Measurements from ENCODE around the gene ANK3.
"Not testable (repeated sequence)": the region's sequence is repeated elsewhere in the genome, so short reads cannot be mapped to it uniquely, and the experiment has no call there.

Gene ANK3

DNA sequence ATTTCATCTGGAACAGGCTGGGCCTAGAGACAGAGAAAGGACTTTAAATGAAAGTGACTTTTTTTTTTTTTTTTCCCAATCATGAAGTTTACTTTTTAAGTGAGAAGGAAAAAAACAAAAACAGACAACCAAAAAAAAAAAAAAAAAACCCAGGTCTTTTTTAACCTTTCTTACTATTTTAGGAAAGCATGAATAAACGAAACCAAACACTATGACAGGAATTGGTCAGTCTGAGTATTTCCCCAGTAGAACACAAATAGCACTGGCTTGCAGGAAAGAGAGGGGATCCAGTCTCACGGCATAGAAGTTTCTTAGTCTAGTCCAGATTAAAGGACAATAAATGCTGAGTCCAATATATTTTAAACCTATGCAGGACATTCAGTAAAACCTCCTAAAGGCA lies 302.8 kb downstream of the ANK3 start:
- H3K27ac ChIP-seq = no peak overlapping the region
- no peak overlapping the region for H3K4me3 ChIP-seq

DNA sequence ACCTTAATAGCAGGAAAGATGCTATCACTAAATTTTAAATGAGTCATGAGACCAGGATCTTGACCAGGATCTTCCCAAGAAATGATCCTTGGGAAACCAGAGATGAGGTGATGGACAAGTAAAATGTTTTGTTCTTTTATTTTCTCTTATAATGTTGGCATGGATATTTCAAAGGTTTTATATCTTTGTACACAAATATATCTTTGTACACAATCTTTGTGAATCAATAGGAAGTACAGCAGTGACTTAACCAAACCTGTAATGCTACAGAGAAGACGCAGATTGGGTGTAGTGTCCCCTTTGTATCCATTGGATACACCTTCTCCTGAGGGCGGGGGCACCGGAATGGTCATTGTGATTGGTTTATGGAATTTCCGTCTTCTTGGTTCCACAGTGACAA lies 303.3 kb downstream of the ANK3 start:
- no peak overlapping the region for H3K27ac ChIP-seq
- no peak overlapping the region for H3K4me3 ChIP-seq

DNA sequence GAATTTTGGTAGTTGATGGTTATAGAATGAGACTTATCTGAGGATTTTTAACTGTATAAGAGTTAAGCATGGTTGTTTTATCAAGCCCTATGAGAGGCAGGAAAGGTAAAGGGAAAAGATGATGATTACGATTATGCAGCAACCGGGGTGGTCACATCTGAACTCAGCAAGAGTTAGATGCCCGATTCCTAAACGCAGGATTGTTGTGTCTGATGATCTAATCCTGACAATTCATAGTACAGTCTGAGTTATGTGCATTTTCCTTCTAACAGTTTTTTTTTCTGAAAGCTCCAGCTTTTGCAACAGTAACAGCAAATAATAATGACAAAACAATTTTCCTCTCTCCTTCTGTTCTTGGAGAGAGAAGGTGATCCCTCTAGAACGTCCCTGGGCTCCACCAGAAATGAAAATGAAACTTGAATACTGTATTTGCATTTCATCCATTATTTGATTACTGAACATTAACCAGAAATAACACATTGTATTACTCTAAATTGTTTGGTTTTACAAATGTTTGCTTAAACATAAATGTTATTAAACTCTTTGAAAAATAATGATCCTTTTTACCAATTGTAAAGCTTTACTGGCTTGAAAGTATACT lies 306.8 kb downstream of the ANK3 start:
- Histone ChIP-seq H3K27ac (no peak overlapping the region), H3K4me3 (no peak overlapping the region)

DNA sequence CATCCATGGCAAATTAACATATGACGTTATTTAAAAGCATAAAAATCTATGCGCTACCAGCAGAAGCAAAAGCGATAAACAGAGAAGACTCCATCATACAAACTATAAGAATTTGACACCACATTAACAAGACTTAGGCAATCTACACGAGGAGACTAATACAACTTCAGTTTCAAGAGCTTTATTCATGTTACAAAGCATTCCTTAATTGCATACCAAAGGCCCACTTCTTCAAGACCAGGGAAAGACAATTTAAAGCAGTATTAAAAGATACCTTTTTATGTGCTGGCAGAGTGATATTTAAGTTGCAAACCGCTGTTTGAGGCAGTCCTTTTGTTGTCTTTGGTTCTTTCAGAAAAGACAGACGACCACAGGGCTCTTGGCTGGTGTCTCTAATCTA lies 307.3 kb downstream of the ANK3 start:
- H3K27ac ChIP-seq = no peak overlapping the region
- H3K4me3 ChIP-seq = no peak overlapping the region

DNA sequence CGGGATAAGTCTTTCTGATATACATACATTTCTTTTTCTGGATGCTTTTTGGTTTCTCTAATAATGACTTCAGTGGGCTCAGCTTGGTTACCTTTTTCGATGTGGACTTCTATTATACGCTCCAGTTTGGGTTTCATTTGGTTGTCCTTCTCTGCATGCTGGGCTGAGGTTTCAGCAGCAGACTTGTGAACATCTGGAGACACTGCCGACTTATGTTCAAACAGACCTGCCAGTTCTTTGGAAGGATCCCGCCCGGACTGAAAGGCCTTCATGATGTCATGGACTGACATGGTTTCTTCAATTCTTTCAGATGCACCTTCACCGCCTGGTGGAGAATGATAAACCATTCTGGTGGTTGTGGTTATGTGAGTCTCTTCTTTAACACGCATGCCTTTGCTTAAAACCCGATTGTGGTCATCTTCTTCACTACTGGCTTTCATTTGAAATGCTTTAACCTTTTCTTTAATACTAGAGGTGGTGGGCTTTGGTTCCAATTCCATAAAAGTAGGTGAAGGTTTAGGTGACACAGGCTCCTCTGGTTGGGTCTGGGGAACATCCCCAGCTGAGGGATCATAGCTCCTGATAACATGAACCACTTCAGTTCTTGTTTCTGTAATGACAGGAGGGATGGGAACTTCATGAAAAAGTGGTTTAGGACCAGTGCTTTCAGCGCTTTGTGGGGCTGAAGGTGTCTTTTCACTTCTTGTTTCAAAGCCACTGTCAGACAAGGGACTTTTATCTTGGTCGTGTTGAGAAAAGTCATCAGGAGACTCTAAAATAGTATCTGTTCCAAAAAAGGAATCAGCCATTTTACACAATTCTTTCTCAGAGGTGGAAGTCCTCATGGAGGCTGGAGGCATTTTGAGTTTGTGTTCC lies 315.7 kb downstream of the ANK3 start:
- no peak overlapping the region for H3K27ac ChIP-seq

DNA sequence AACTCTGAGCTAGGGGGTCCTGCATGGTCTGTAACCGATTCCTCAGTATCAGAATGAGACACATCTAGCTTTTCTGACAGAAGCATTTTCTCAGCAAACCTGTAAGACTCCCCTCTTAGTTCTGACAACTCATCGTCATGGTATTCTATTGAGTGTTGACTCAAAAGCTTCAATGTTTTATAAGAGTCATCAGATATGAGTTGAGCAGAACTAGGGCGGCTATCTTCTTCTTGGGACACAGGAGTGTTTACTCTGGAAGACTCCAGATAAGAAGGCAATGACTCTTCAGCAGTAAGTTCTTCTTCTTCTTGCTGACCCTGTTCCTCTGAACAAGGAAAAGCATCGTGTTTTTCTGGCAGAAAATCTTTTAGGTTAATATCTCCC lies 316.3 kb downstream of the ANK3 start:
- no peak overlapping the region for H3K4me3 ChIP-seq
- H3K27ac ChIP-seq = no peak overlapping the region

More for the DNA sequence above, 315.7 kb downstream of the ANK3 start:
- no peak overlapping the region for H3K4me3 ChIP-seq

DNA sequence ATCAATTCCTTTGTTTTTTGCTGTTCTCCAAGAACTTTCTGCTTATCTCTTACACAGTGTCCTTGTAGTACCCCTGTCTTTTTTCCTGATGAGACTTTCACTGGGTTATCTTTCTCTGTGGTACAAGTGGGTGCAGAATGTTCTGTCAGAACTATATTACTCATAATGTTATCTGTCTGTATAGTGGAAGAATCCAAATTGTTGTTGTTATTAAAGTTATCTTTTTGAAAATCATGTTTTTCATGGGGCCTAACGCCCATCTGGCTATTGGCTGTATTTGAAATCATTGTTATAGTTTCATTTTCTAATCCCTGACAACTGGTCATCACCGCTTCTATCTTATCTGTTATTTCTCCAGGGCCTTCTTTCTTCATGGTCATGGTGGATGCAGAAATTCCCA lies 320.4 kb downstream of the ANK3 start:
- Histone ChIP-seq H3K4me3 (no peak overlapping the region), H3K27ac (no peak overlapping the region)

DNA sequence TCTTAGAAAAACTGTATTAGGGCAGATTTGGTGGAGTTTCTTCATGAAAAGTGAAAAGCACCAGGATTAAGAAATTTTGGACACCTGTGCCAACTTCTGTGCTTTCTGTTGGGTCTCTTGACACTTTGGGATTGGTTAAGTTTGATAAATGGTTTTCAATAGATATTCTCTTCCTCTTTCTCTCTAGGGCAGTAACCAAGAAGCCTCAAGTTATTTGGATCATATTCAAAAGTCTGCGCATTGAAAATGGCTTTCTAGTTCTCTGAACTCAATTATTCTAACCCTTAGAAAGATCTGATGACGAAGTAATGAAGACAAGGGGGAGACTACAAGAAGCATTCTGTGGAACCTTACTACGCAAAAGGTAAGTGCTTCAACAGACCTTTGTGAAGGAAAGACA lies 339.3 kb downstream of the ANK3 start:
- H3K4me3 ChIP-seq = no peak overlapping the region
- H3K27ac ChIP-seq = no peak overlapping the region

DNA sequence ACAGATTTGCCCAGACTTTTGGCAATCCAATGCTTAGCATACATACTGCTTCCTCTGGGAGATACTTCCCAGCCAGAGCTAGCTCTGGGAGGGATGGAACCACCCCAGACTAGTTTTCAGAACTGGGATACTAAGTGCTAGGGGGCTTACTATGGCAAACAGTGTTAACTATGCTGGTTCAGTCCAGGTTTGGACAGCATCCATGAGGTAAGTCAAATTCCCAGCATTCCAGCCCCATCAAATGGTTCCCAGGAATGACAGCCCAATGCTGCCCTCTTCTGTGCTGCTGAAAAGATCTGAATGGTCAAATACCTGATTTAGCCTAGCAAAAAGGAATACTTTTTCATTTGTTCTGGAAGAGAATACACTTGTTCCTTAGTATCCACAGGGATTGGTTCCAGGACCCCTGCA lies 341.6 kb downstream of the ANK3 start:
- Histone ChIP-seq H3K27ac (no peak overlapping the region), H3K4me3 (no peak overlapping the region)

DNA sequence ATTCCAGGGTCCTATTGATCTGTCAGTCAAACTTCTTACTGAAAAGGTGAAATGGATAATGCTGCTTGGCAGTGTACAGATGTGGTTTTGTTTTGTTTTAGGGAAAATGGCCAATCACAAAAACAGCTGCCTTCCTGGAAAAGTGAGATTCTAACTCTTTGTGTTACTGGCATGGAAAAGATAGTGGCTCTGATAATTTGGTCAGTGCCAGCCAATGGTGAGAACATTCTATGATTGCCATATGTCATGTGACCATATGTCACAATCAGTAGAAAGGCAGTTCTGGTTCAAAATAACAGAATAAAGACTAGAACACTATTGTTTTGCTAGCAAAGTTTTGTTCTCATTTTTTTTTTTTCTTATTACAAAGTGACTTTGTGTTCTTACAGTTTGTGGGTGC lies 344.1 kb downstream of the ANK3 start:
- H3K27ac ChIP-seq = no peak overlapping the region

DNA sequence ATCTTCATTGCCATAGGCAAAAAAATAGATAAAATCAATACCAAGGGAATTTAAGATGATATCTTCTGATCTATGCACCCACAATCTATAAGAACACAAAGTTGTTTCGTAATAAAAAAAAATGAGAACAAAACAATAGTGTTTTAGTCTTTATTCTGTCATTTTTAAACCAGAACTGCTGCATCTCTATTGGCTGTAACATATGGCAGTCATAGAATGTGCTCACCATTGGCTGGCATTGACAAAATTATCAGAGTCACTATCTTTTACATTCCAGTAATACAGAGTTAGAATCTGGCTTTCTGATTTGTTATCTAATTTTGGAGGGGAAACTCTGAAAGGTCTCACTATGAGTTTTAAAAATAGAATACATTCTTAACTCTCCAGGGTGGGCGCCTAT lies 344.7 kb downstream of the ANK3 start:
- H3K27ac ChIP-seq = no peak overlapping the region

More for the DNA sequence above, 344.1 kb downstream of the ANK3 start:
- no peak overlapping the region for H3K4me3 ChIP-seq

DNA sequence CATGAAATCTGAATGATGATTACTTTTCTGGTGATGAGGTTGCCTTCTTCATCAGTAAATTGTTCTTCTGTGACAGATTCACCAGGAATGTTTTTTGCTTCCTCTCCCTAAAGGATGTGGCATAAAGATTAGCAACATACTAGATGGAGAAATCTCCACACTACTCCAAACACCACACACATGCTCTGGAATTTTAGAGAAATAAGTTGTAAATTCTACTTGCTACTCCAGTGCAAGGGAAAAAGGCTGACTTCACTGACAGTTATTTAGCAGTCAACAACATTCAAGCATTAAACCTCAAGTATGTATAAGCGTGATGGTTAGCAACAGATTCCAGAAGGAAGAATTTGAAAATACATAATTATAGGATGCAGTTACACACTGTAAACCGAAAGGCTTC lies 345.4 kb downstream of the ANK3 start:
- Histone ChIP-seq H3K4me3 (no peak overlapping the region), H3K27ac (no peak overlapping the region)

More for the DNA sequence above, 344.7 kb downstream of the ANK3 start:
- no peak overlapping the region for H3K4me3 ChIP-seq

DNA sequence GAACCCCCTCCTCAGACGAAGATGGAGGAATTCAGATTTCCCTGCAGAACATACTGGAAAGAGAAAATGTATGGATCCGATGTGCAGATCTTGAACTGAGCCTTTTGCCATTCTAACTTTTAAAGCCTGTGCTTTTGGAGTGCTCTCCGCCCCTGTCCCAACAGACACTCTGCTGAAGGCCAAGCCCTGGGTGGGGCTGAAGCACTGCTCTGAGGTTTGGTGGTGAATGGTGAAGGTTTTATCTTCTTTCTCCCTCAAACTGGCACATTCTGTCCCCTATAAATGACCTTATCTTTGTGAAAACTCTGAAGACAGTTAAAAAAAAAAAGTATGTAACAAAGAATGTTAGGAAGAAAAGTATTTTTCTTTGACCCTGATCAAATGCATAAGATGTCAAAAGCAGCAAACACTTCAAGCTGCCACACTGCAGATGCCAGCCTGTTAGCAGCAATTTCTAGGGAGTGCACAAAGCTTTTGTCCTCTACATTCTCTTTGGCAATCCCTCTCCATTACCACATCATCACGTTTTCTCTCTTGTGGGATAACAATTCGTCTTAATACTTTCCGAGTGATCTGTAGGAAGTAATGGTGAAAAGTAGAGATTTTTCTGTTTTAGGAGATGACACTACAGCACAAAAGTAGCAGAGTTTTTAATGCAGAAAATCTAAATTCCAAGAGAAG lies 346.0 kb downstream of the ANK3 start:
- Histone ChIP-seq H3K27ac (no peak overlapping the region), H3K4me3 (no peak overlapping the region)

DNA sequence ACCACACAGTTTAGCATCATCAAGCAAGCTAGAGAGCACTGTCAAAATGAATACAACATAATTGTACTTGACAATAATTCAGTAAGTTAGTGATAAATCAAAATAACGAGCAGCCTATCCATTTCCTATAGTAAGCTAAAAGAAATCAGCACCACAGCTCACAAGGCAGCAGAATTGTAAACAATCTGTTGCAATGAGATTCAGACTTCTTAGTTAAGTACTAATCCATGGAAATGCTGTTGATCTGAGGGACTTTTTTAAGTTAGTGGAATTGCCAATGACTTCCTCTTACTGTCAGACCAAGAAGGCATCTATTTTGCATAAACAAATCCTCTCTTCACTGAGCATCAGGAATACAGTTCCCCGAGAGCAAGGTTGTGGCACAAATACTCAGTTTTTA lies 346.8 kb downstream of the ANK3 start:
- no peak overlapping the region for H3K27ac ChIP-seq
- no peak overlapping the region for H3K4me3 ChIP-seq

DNA sequence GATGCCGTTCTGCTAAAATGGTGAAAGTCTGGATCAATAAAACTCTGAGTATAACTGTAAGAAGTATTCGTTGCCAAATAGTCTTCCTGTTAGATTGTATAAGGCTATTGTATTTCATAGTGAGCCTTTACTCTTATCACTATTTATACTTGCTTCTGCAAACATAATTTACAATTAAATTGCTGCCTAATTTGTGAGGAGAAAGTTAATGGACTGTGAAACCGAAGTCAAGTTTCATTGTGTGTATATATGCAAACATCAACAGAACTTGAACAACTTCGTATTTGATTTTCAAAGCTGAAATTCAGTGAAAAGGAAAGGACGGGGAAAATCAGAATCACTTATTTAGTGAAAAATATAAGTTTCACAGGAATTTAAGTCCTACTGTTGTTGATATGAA lies 347.4 kb downstream of the ANK3 start:
- Histone ChIP-seq H3K4me3 (no peak overlapping the region), H3K27ac (no peak overlapping the region)

DNA sequence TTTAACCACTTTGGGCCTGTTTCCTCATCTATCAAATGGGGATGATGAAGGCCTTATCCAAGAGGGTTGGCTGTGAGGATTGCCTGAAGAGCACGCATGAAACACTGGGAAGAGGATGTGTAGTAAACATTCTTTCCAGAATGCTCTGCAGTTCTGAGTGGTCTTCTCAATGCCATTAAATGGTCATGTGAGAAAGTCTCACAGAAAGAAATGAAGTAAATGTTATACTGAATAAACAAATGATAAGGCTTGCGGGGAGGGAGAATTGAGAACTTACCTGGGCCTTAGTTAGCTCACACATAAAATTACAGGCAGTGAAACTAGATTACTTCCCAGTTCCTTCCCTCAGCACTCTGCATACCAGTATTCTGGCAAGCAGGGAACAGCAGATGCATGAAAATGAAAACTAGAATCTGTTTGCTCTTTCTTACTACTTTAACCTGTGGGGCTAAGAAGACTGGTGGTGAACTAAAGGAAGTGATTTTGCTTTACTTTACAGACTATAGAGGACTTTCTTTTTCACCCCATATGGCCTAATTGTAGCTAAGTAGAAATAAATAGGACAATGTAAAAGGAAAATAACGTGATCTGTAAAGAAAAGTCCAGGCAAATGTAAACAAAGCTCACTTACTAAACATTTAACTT lies 348.1 kb downstream of the ANK3 start:
- H3K4me3 ChIP-seq = no peak overlapping the region
- H3K27ac ChIP-seq = no peak overlapping the region

DNA sequence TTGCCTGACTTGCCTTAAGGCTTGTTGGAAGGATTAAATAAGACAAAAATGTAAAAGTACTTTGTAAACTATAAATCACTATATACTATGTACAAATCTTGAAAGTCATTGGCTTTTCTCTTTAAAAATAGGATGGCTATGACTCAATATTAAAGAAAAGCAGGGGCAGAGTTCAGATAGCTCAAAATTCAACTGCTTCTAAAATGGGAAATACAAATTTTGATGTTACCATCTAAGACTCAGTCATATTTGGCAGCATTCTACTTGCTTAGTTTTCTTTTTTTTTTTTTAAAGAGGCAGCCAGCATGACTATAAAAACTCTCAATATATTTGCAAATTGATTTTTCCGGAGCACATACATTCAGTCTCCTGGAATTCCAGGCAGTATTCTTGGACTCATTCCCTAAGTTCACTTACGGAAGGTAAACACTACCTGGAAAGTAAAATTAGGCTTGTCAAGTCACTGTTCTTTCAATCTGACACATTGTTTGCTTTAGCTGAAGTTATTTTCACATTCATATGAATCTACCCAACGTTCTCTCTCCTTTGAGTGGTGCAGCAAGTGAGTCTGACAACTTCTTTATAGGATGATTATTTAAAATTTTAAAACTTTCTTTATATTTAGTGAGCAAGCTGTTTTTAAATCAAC lies 349.5 kb downstream of the ANK3 start:
- no peak overlapping the region for H3K4me3 ChIP-seq

DNA sequence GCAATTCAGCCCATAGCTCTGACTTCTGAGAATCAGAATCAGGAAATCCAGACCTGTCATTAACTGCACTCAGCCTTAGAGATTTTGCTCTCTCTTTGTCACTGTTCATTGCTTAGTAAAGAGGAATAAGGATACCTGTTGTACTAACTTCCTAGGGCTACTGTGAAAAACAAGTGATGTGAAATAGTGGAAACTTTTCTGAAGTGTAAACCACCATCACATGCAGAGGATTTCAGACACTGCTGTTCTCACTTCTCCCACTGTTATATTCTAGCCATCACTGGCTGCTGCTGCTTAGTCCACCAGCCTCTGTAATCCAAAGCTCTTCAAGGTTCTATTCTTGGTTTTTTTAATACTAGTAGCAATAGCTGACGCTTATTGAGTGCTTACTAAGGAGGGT lies 353.7 kb downstream of the ANK3 start:
- H3K4me3 ChIP-seq = no peak overlapping the region
- no peak overlapping the region for H3K27ac ChIP-seq

More for the DNA sequence above, 349.5 kb downstream of the ANK3 start:
- H3K27ac ChIP-seq = no peak overlapping the region

DNA sequence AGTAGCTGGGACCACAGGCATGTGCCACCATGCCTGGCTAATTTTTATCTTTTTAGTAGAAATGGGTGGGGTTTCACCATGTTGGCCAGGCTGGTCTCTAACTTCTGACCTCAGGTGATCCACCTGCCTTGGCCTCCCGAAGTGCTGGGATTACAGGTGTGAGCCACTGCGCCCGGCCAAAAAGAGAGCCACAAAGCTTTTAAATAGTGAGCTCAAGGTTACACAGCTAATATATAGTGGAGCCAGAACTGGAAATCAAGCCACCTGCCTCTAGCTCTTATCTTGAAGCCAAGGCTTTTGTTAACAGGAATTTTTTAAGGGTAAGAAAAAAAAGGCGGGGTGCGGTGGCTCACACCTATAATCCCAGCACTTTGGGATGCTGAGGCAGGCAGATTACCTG lies 354.3 kb downstream of the ANK3 start:
- H3K4me3 ChIP-seq, H3K27ac ChIP-seq: not testable (repeated sequence)

DNA sequence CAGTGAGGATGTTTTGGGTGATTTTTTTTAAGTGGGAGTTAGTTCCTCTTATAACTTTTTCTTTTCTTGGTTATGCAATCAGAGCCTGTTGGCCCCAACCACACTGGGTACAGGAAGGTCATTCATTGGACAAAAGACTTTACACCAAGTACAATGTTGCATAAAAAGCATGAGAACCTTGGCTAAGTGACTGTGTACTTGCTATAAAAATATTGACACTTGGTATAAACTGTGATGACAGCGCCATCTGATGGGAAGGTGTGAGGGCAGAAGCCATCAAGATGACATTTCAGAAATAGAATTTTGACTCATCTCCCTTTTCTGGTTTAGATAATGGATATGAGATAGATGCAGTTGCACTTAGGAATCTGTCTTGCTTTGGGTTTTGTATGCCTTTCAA lies 357.0 kb downstream of the ANK3 start:
- Histone ChIP-seq H3K4me3 (no peak overlapping the region), H3K27ac (no peak overlapping the region)
